ENCODE results near the gene FAM171A2. TPM values are rescaled to one million over a fixed set of nuclear protein-coding genes. Genes with fewer than 3 reads are reported as not detected.

FAM171A2 gene
- polyA plus RNA-seq, 4 donors, result 28.5 to 57.4 (median 44.5) TPM

- DNase-seq (ENCODE audit: low read depth in 4 of 4, low spot score in 2 of 4), result no peak
Measured at GRCh38 chr17:44362459-44362948, 1.1 kb downstream of the FAM171A2 start.

GRCh38 chr17:44361292-44362260 lies 2.1 kb downstream of the FAM171A2 start:
- no peak for DNase-seq (ENCODE audit: low read depth in 4 of 4, low spot score in 2 of 4)

- peak in 1 of 4 donors; percentile 77 for DNase-seq (ENCODE audit: low read depth in 4 of 4, low spot score in 2 of 4)
Measured at GRCh38 chr17:44360826-44361225, 2.8 kb downstream of the FAM171A2 start.

- no peak for DNase-seq (ENCODE audit: low read depth in 4 of 4, low spot score in 2 of 4)
Measured at GRCh38 chr17:44360144-44360533, 3.5 kb downstream of the FAM171A2 start.

- no peak for DNase-seq (ENCODE audit: low read depth in 4 of 4, low spot score in 2 of 4)
Measured at GRCh38 chr17:44359458-44360143, 4.1 kb downstream of the FAM171A2 start.

GRCh38 chr17:44359006-44359405 lies 4.6 kb downstream of the FAM171A2 start:
- no peak for DNase-seq (ENCODE audit: low read depth in 4 of 4, low spot score in 2 of 4)

GRCh38 chr17:44358066-44358465 lies 5.6 kb downstream of the FAM171A2 start:
- no peak for DNase-seq (ENCODE audit: low read depth in 4 of 4, low spot score in 2 of 4)

- no peak for DNase-seq (ENCODE audit: low read depth in 4 of 4, low spot score in 2 of 4)
Measured at GRCh38 chr17:44356241-44356640, 7.4 kb downstream of the FAM171A2 start.

- no peak for DNase-seq (ENCODE audit: low read depth in 4 of 4, low spot score in 2 of 4)
Measured at GRCh38 chr17:44355642-44356099, 8.0 kb downstream of the FAM171A2 start.

- DNase-seq (ENCODE audit: low read depth in 4 of 4, low spot score in 2 of 4), result no peak
Measured at GRCh38 chr17:44354582-44355561, 8.8 kb downstream of the FAM171A2 start.

- DNase-seq (ENCODE audit: low read depth in 4 of 4, low spot score in 2 of 4), result no peak
Measured at GRCh38 chr17:44353672-44354331, 9.9 kb downstream of the FAM171A2 start.

GRCh38 chr17:44352828-44353671 lies 10.6 kb downstream of the FAM171A2 start:
- no peak for DNase-seq (ENCODE audit: low read depth in 4 of 4, low spot score in 2 of 4)

- DNase-seq (ENCODE audit: low read depth in 4 of 4, low spot score in 2 of 4), result no peak
Measured at GRCh38 chr17:44351961-44352827, 11.5 kb downstream of the FAM171A2 start.

- DNase-seq (ENCODE audit: low read depth in 4 of 4, low spot score in 2 of 4), result no peak
Measured at GRCh38 chr17:44351464-44351863, 12.2 kb downstream of the FAM171A2 start.

GRCh38 chr17:44350733-44351226 lies 12.9 kb downstream of the FAM171A2 start:
- DNase-seq (ENCODE audit: low read depth in 4 of 4, low spot score in 2 of 4), result no peak

GRCh38 chr17:44349553-44350070 lies 14.0 kb downstream of the FAM171A2 start:
- no peak for DNase-seq (ENCODE audit: low read depth in 4 of 4, low spot score in 2 of 4)

- no peak for DNase-seq (ENCODE audit: low read depth in 4 of 4, low spot score in 2 of 4)
Measured at GRCh38 chr17:44348988-44349364, 14.7 kb downstream of the FAM171A2 start.
